22Rv1 (cell line): Measurements from ENCODE around the gene CALHM4.
"Not testable (repeated sequence)": the region's sequence is repeated elsewhere in the genome, so short reads cannot be mapped to it uniquely, and the experiment has no call there.

ENCODE experiments used
- H3K27ac ChIP-seq: fragments of 450-650 bp; 2 replicates; pipeline ENCODE4 v1.5.1; 2017
- ZFX ChIP-seq: fragments of 450-650 bp; IDR thresholded peaks from 2 replicates; pipeline ENCODE4 v1.6.1; 2017; ENCODE audit warnings: antibody characterized with exemption, borderline replicate concordance
- TF ChIP-seq, protein P1 (sequence below): fragments of 450-650 bp; IDR thresholded peaks from 2 replicates; pipeline ENCODE4 v1.5.1; 2017; ENCODE audit warnings: mild to moderate bottlenecking

Gene CALHM4

DNA sequence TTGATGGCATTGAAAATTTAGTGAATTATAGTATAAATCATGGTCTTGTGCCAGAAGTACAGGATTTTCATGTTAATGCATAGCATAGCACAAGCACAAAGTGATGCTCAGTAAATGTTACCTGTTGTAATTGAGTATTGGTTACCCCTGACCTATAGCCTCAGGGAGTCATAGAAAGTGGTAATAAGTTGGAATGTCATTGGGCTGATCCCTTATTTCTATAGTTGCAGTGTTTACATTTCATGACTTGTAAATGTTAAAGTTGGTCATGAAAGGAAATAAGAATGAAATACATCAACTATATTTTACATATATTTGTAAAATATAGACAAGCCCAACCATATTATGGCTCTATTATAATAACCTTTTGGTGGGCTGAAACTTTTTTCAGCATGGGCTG is 24.8 kb downstream of the CALHM4 start:
- TF ChIP-seq, protein P1, sequence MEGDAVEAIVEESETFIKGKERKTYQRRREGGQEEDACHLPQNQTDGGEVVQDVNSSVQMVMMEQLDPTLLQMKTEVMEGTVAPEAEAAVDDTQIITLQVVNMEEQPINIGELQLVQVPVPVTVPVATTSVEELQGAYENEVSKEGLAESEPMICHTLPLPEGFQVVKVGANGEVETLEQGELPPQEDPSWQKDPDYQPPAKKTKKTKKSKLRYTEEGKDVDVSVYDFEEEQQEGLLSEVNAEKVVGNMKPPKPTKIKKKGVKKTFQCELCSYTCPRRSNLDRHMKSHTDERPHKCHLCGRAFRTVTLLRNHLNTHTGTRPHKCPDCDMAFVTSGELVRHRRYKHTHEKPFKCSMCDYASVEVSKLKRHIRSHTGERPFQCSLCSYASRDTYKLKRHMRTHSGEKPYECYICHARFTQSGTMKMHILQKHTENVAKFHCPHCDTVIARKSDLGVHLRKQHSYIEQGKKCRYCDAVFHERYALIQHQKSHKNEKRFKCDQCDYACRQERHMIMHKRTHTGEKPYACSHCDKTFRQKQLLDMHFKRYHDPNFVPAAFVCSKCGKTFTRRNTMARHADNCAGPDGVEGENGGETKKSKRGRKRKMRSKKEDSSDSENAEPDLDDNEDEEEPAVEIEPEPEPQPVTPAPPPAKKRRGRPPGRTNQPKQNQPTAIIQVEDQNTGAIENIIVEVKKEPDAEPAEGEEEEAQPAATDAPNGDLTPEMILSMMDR, result no peak
- TF ChIP-seq ZFX, result no peak
- H3K27ac ChIP-seq, result no peak overlapping the region

DNA sequence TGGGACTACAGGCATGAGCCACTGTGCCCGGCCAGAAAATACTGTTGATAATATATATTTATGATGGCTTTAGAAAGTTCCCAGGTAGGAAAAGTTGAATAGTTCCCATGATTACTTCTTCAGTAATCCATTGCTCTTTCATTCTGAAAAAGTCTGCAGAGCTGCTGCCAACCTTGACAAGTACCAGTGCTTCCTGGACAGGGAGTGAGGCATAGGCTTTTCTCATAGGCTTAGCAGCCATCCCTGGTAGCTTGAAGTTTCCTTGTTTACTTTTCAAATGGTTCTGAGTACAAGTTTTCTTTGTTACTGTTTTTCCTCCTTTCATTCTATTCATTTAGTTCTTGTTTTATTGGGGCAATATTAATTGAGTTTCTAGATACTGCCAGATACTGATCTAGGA is 25.6 kb downstream of the CALHM4 start:
- no peak overlapping the region for H3K27ac ChIP-seq

DNA sequence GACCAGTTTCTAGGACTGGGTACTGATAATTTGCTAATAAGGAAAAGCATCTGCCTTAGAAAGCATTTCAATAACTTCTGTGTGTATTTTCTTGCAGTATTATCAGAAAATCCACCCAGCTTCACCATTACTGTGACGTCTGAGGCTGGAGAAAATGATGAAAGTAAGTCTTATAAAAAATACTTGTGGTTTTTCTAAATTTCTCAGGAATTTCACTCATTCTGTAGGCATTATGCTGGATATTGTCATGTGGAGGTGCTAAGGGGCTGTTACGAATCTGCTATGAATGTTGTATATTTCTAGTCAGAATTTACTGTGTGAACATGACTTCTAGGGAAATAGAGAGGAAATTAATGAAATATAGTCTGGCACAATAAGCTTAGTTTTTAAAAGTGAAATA is 26.6 kb downstream of the CALHM4 start:
- TF ChIP-seq, protein P1, result no peak
- no peak for TF ChIP-seq ZFX
- no peak overlapping the region for H3K27ac ChIP-seq

More for the DNA sequence above, 25.6 kb downstream of the CALHM4 start:
- TF ChIP-seq, protein P1, result no peak

DNA sequence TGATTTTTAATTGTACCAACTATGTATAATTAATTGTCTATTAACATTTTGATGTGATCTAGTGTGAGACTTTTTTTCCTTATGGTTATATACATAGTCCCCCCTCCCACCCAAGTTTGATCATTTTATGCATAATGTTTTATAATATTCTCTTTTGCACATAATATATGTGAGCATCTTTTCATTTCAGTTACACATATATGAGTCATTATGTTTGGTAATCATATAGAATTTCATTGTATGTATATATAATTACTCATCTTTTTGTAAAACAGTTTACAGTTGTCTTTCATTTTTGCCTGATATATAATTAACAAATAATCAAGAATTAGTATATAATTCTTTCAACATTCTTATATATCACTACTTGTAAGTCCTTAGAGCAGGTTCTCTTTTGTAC is 32.7 kb downstream of the CALHM4 start:
- TF ChIP-seq ZFX, result no peak
- TF ChIP-seq, protein P1, result no peak
- no peak overlapping the region for H3K27ac ChIP-seq

DNA sequence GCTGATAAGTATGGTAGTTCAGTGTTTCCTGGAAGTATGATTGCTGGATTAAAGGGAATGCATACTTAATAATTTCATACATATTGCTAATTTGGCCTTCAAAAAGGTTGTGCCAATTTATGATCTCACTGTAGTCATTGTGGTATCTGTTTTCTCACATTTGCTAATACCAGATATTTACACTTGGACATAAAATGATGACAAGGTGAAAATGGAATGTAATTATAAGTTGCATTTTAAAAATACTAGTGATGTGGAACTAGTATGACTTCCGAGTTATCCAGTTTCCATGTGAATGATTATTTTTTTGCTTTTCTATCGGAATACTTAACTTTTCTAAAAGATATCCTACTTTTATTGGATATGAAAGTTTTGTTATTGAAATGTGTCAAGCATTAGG is 33.2 kb downstream of the CALHM4 start:
- no peak overlapping the region for H3K27ac ChIP-seq
- TF ChIP-seq, protein P1, result no peak
- no peak for TF ChIP-seq ZFX

DNA sequence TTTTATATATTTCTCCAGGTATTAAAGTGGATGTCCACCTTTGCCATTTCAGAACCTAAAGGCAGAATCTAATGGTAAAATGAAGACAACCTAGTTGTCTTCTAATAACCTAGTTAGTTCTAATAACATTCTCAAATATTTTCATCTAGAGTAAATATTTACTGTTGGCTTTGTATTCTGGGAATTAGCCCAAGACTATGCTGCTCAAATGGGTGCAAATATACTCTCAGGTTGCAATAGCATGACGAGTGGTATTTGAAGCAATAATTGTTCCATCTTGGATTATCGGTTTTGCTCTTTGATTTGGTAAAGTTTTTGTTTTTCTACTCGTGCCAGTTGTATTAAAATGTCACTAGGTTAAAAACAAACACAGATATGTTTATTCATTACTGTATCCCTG is 41.7 kb downstream of the CALHM4 start:
- no peak overlapping the region for H3K27ac ChIP-seq
- TF ChIP-seq, protein P1, result no peak
- no peak for TF ChIP-seq ZFX

DNA sequence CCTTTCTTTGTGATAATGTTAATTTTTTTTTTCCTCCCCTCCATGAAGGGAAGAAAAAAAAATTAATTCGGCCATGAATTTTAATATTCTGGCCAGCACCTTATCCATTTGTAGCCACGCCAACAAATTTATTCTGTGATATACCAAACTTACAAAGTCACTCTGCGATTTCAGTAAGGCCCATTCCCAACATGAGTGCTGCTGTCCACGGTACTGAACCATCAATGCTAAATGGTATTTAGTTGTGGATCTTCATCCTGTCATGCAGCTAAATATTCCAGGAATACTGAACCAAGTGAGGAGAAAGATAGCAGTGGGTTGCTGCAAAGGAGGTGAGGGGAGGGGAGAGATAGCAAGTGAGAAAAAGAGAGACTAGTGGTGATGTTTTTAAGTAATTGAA is 43.3 kb downstream of the CALHM4 start:
- TF ChIP-seq, protein P1, result no peak
- no peak for TF ChIP-seq ZFX
- no peak overlapping the region for H3K27ac ChIP-seq

DNA sequence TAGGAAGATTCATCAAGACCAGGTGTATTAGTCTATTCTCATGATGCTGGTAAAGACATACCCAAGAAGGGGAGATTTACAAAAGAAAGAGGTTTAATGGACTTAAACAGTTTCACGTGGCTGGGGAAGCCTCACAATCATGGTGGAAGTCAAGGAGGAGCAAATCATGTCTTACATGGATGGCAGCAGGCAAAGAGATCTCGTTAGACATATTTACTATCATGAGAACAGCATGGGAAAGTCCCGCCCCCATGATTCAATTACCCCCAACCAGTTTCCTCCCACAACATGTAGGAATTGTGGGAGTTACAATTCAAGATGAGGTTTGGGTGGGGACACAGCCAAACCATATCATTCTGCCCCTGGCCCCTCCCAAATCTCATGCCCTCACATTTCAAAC is 50.4 kb downstream of the CALHM4 start:
- H3K27ac ChIP-seq, result not testable (repeated sequence)

DNA sequence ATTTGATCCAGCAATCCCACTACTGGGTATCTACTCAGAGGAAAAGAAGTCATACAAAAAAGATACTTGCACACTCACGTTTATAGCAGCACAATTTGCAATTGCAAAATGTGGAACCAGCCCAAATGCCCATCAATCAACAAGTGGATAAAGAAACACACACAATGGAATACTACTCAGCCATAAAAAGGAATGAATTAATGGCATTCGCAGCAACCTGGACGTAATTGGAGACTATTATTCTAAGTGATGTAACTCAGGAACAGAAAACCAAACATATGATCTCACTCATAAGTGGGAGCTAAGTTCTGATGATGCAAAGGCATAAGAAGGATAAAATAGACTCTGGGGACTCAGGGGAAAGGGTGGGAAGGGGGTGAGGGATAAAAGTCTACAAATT is 51.3 kb downstream of the CALHM4 start:
- not testable (repeated sequence) for H3K27ac ChIP-seq
